Neural progenitor cell (in vitro differentiated cells): ENCODE data around the gene RRBP1. TPM values are rescaled to one million over a fixed set of nuclear protein-coding genes. Genes with fewer than 3 reads are reported as not detected.

Source experiments
- DNase-seq: peaks from one replicate; pipeline ENCODE4 v3.0.0-alpha.2; 2016; ENCODE audit warnings: low spot score
- H2AFZ ChIP-seq: fragments of 200-600 bp; sonication (generic); replicated peaks from 2 replicates; pipeline ENCODE4 v1.6.1; 2016; ENCODE audit warnings: antibody characterized with exemption
- H3F3A ChIP-seq: fragments of 200-600 bp; sonication (generic); 2 replicates; pipeline ENCODE4 v1.6.1; 2016; ENCODE audit warnings: antibody characterized with exemption, low read depth
- H3K27ac ChIP-seq: fragments of 200-600 bp; sonication (generic); 2 replicates; pipeline ENCODE4 v1.5.1; 2016; ENCODE audit warnings: mild to moderate bottlenecking
- H3K27me3 ChIP-seq: fragments of 200-600 bp; sonication (generic); 2 replicates; pipeline ENCODE4 v1.6.1; 2016; ENCODE audit warnings: mild to moderate bottlenecking, moderate library complexity
- H3K36me3 ChIP-seq: fragments of 200-600 bp; sonication (generic); 2 replicates; pipeline ENCODE4 v1.5.1; 2016
- H3K4me1 ChIP-seq: fragments of 200-600 bp; sonication (generic); 2 replicates; pipeline ENCODE4 v1.6.1; 2016; ENCODE audit warnings: mixed run types
- H3K4me2 ChIP-seq: fragments of 200-600 bp; sonication (generic); 2 replicates; pipeline ENCODE4 v1.6.1; 2016
- H3K4me3 ChIP-seq: fragments of 200-600 bp; sonication (generic); 2 replicates; pipeline ENCODE4 v1.5.1; 2016
- H3K79me2 ChIP-seq: fragments of 200-600 bp; sonication (generic); 2 replicates; pipeline ENCODE4 v1.6.1; 2016; ENCODE audit warnings: low read depth
- H3K9ac ChIP-seq: fragments of 200-600 bp; sonication (generic); 2 replicates; pipeline ENCODE4 v1.6.1; 2016
- H3K9me3 ChIP-seq: fragments of 200-600 bp; sonication (generic); 2 replicates; pipeline ENCODE4 v1.5.1; 2016; ENCODE audit warnings: low read depth
- H4K20me1 ChIP-seq: fragments of 200-600 bp; sonication (generic); 2 replicates; pipeline ENCODE4 v1.6.1; 2016; ENCODE audit warnings: low read depth
- H3K27ac Mint-ChIP-seq: 3 replicates; pipeline ENCODE4 v1.8.0; 2021; ENCODE audit warnings: mixed read lengths
- H3K27me3 Mint-ChIP-seq: 2 replicates; pipeline ENCODE4 v1.8.0; 2022; ENCODE audit warnings: low read depth, mild to moderate bottlenecking, inconsistent platforms, moderate library complexity, mixed read lengths; ENCODE audit not compliant: insufficient read depth
- H3K36me3 Mint-ChIP-seq: 3 replicates; pipeline ENCODE4 v1.8.0; 2021; ENCODE audit warnings: mixed read lengths
- H3K4me1 Mint-ChIP-seq: 3 replicates; pipeline ENCODE4 v1.8.0; 2021; ENCODE audit warnings: mixed read lengths
- H3K4me3 Mint-ChIP-seq: 3 replicates; pipeline ENCODE4 v1.8.0; 2021; ENCODE audit warnings: mild to moderate bottlenecking, moderate library complexity, mixed read lengths
- H3K9me3 Mint-ChIP-seq: 3 replicates; pipeline ENCODE4 v1.8.0; 2020; ENCODE audit warnings: mixed read lengths
- EZH2 ChIP-seq: fragments of 200-600 bp; sonication (generic); IDR thresholded peaks from 2 replicates; pipeline ENCODE4 v1.6.1; 2017; ENCODE audit warnings: antibody characterized with exemption, mild to moderate bottlenecking, moderate library complexity
- EZH2phosphoT487 ChIP-seq: fragments of 200-600 bp; sonication (generic); IDR thresholded peaks from 2 replicates; pipeline ENCODE4 v1.6.1; 2017; ENCODE audit warnings: antibody characterized with exemption
- total RNA-seq: library from RNA; depleted of rRNA; stranded (reverse); fragments of >200 nt; gene quantifications from 2 replicates; pipeline ENCODE4 v1.2.3, GENCODE V29; 2015; ENCODE audit warnings: low replicate concordance
- TF ChIP-seq, protein P1 (sequence below): fragments of 200-600 bp; sonication (generic); IDR thresholded peaks from 2 replicates; pipeline ENCODE4 v1.5.1; 2017; ENCODE audit warnings: antibody characterized with exemption, mild to moderate bottlenecking

Gene RRBP1
- total RNA-seq, 1 donor from 2014 or later: 18.2 TPM

DNA sequence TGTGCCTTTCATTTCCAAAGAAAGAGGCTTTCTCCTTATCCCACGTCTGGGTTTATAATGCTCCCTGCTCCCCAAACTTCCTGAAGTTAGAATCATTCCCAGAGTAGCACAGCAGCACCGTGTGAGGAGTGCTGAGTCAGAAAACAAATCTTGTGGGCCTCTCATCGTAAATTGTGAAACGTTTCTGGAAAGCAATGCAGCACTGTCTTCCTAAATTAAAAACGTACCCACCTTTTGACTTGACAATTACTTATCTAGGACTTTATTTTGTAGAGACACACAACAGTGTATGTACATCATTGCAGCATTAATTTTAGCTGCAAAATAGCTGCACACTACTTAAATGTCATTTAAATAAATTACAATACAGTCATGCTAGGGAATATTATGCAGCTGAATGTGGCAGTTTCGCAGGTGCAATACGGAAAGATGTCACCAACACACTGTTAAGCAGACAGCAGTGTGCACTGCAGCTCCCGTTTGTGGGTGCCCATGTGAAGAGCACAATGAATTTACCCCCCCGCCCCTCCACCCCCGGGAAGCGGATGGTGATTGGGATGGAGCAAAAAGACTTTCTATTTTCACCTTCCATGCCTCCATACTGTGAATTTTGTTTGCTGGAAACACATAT, 30.8 kb downstream of the RRBP1 start:
- H3K27ac Mint-ChIP-seq: peak overlapping the region; percentile 51
- no peaks in the 10 kb centered on the region for H3K9me3 Mint-ChIP-seq
- Histone ChIP-seq H3K36me3 (no peaks in the 10 kb centered on the region), H3K27ac (no peak overlapping the region), H3K4me1 (peaks cover 25% of the 10 kb centered on the region), H3K4me2 (no peak overlapping the region), H3K27me3 (no peaks in the 10 kb centered on the region), H2AFZ (no peak overlapping the region), H3F3A (peaks cover 13% of the 10 kb centered on the region), H4K20me1 (peaks cover 62% of the 10 kb centered on the region), H3K79me2 (peaks cover 17% of the 10 kb centered on the region), H3K9ac (no peak overlapping the region), H3K9me3 (no peaks in the 10 kb centered on the region), H3K4me3 (no peak overlapping the region)
- DNase-seq: no peak
- H3K4me1 Mint-ChIP-seq: peaks cover 45% of the 10 kb centered on the region
- TF ChIP-seq EZH2phosphoT487 (no peak), EZH2 (no peak)
- TF ChIP-seq, protein P1, sequence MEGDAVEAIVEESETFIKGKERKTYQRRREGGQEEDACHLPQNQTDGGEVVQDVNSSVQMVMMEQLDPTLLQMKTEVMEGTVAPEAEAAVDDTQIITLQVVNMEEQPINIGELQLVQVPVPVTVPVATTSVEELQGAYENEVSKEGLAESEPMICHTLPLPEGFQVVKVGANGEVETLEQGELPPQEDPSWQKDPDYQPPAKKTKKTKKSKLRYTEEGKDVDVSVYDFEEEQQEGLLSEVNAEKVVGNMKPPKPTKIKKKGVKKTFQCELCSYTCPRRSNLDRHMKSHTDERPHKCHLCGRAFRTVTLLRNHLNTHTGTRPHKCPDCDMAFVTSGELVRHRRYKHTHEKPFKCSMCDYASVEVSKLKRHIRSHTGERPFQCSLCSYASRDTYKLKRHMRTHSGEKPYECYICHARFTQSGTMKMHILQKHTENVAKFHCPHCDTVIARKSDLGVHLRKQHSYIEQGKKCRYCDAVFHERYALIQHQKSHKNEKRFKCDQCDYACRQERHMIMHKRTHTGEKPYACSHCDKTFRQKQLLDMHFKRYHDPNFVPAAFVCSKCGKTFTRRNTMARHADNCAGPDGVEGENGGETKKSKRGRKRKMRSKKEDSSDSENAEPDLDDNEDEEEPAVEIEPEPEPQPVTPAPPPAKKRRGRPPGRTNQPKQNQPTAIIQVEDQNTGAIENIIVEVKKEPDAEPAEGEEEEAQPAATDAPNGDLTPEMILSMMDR: no peak
- peaks cover 12% of the 10 kb centered on the region for H3K27me3 Mint-ChIP-seq
- H3K36me3 Mint-ChIP-seq: peaks cover 9% of the 10 kb centered on the region
- no peak overlapping the region for H3K4me3 Mint-ChIP-seq

DNA sequence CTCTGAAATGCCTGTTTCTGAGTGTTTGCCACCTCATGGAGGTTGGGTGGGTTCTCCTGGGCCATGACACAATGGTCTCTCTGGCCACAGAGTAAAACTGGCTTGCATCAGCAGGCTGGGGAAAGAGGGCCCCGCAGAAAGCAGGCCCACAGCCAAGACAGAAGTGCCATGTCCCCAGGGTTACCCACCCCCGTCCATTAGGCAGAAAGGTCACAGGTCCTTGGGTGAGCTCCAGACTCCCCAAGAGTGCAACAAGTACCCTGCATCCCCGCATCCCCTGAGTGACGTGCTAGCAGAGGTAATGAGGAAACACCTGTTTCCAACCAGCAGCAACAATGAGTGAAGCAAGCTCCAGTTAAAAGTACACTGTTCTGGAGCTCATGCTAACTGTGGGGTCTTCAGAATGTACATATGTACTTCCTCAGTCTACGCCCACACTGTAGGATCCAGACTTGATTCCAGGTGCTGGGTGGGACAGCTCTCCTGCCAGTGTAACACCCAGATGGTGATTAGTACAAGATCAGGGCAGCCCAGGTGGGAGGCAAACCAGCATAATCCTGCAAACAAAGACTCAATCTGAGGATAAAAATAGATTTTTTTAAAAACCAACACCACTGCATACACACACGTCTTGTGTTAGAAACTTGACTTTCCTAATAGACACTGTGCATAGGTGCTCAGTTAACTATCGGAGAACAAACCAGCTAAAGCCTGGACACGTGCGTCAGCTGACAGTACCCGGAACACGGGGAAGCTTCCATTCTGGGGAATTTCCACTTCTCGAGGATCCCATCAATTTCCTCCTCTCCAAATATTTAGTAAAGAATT, 31.5 kb downstream of the RRBP1 start:
- Mint-ChIP-seq H3K4me3 (no peak overlapping the region), H3K27me3 (peaks cover 12% of the 10 kb centered on the region), H3K27ac (no peak overlapping the region), H3K4me1 (peaks cover 46% of the 10 kb centered on the region), H3K36me3 (peaks cover 7% of the 10 kb centered on the region), H3K9me3 (no peaks in the 10 kb centered on the region)
- peaks cover 13% of the 10 kb centered on the region for H3F3A ChIP-seq
- H3K4me1 ChIP-seq: peaks cover 29% of the 10 kb centered on the region
- peaks cover 22% of the 10 kb centered on the region for H3K79me2 ChIP-seq
- H3K36me3 ChIP-seq: no peaks in the 10 kb centered on the region
- TF ChIP-seq EZH2phosphoT487 (no peak), EZH2 (no peak)
- TF ChIP-seq, protein P1: no peak
- no peak overlapping the region for H3K4me3 ChIP-seq
- no peak overlapping the region for H3K27ac ChIP-seq
- no peak for DNase-seq
- H2AFZ ChIP-seq: no peak overlapping the region
- H3K4me2 ChIP-seq: no peak overlapping the region
- H3K9me3 ChIP-seq: no peaks in the 10 kb centered on the region
- H4K20me1 ChIP-seq: peaks cover 69% of the 10 kb centered on the region
- H3K9ac ChIP-seq: no peak overlapping the region
- H3K27me3 ChIP-seq: no peaks in the 10 kb centered on the region

GRCh38 chr20:17648791-17649730, 33.0 kb downstream of the RRBP1 start:
- Histone ChIP-seq H3K36me3 (no peaks in the 10 kb centered on the region), H3K4me1 (peaks cover 29% of the 10 kb centered on the region), H3K9me3 (no peaks in the 10 kb centered on the region), H2AFZ (no peak overlapping the region), H3K27me3 (no peaks in the 10 kb centered on the region), H3K4me3 (no peak overlapping the region), H3K4me2 (peak overlapping the region; percentile 20), H4K20me1 (peaks cover 72% of the 10 kb centered on the region), H3F3A (peaks cover 13% of the 10 kb centered on the region), H3K79me2 (peaks cover 30% of the 10 kb centered on the region), H3K27ac (no peak overlapping the region), H3K9ac (no peak overlapping the region)
- Mint-ChIP-seq H3K4me3 (peak overlapping the region; percentile 74), H3K9me3 (no peaks in the 10 kb centered on the region), H3K27me3 (peaks cover 11% of the 10 kb centered on the region), H3K27ac (no peak overlapping the region), H3K36me3 (peaks cover 2% of the 10 kb centered on the region), H3K4me1 (peaks cover 53% of the 10 kb centered on the region)
- TF ChIP-seq EZH2phosphoT487: no peak
- TF ChIP-seq, protein P1: peak; percentile 52
- DNase-seq: peak; percentile 62
